ENCODE data around the gene TNRC6C. TPM values are rescaled to one million over a fixed set of nuclear protein-coding genes. Genes with fewer than 3 reads are reported as not detected.

Gene TNRC6C
- total RNA-seq (10 to 100 TPM; 15.1 to 37.0 (median 30.5) TPM), polyA plus RNA-seq (1 to 10 TPM; 1.7 to 4.5 (median 2.8) TPM)
- long read RNA-seq, donor 1, partial matches to known transcripts, result 13 of 14 reads
- long read RNA-seq, donor 1, other reads (novel, unspliced or antisense), result 0 of 14 reads
- long read RNA-seq, donor 2, result 0 reads

GRCh38 chr17:77957857-77958715 is at the start of gene TNRC6C:
TNRC6C (plus strand) TSS chr17:77958703; CDS start chr17:78004207, 45,504 bp downstream.
- Histone ChIP-seq H3K36me3 (no peaks in the 10 kb centered on the region), H3K27ac (peak within 1 kb of the TSS; percentile 65 to 97 (median 82)), H3K4me1 (peaks cover 18 to 55% (median 47%) of the 10 kb centered on the region in 6 donors), H3K27me3 (replicated peaks in 1 of 7) (peaks cover 0 to 37% (median 0%) of the 10 kb centered on the region in 7 donors), H3K9me3 (no peaks in the 10 kb centered on the region), H3K4me3 (peak within 1 kb of the TSS; percentile 58 to 97 (median 75))
- TF ChIP-seq POLR2A (IDR thresholded peaks at IDR 0.05) (peak; percentile 100), CTCF (IDR thresholded peaks at IDR 0.05 in 8 of 11, conservative IDR thresholded peaks at IDR 0.05 in 3 of 11) (peak in 6 of 11 experiments; percentile 18 to 62 (median 48)), POLR2AphosphoS5 (IDR thresholded peaks at IDR 0.05) (peak; percentile 100)
- intact Hi-C loops (cut with DNase I; ENCODE audit: low total_unique reads), result no loop called here
- WGBS, 5 donors, result 0 to 7% (median 1%) methylated on average over 48 to 105 of the region's 105 CpGs
- DNase-seq, result peak; percentile 100

- Histone ChIP-seq H3K27me3 (replicated peaks in 1 of 7) (peaks cover 0 to 89% (median 11%) of the 10 kb centered on the region in 7 donors), H3K4me3 (no peak overlapping the region), H3K4me1 (no peaks in the 10 kb centered on the region), H3K27ac (no peak overlapping the region), H3K36me3 (no peaks in the 10 kb centered on the region), H3K9me3 (no peaks in the 10 kb centered on the region)
- WGBS, 5 donors, result 67 to 88% (median 80%) methylated on average over 19 of the region's 19 CpGs
- DNase-seq, result peak; percentile 53
- TF ChIP-seq POLR2AphosphoS5 (IDR thresholded peaks at IDR 0.05) (no peak), CTCF (IDR thresholded peaks at IDR 0.05 in 8 of 11, conservative IDR thresholded peaks at IDR 0.05 in 3 of 11) (no peak), POLR2A (IDR thresholded peaks at IDR 0.05) (no peak)
- intact Hi-C loops (cut with DNase I; ENCODE audit: low total_unique reads), result no loop called here
These were observed 49.3 kb upstream of the TNRC6C start for GRCh38 chr17:77909236-77909635.

GRCh38 chr17:77909816-77910215 is 48.7 kb upstream of the TNRC6C start:
- no peak overlapping the region for H3K4me3 ChIP-seq
- no peak for TF ChIP-seq POLR2AphosphoS5 (IDR thresholded peaks at IDR 0.05)
- TF ChIP-seq CTCF (IDR thresholded peaks at IDR 0.05 in 8 of 11, conservative IDR thresholded peaks at IDR 0.05 in 3 of 11), result no peak
- TF ChIP-seq POLR2A (IDR thresholded peaks at IDR 0.05), result no peak
- H3K27ac ChIP-seq, result no peak overlapping the region
- H3K4me1 ChIP-seq, result peaks cover 0 to 3% (median 0%) of the 10 kb centered on the region in 6 donors
- WGBS, 5 donors, result 87 to 94% (median 88%) methylated on average over 13 of the region's 13 CpGs
- no peaks in the 10 kb centered on the region for H3K9me3 ChIP-seq
- peaks cover 0 to 93% (median 17%) of the 10 kb centered on the region in 7 donors for H3K27me3 ChIP-seq (replicated peaks in 1 of 7)
- intact Hi-C loops (cut with DNase I; ENCODE audit: low total_unique reads), result no loop called here
- no peaks in the 10 kb centered on the region for H3K36me3 ChIP-seq
- no peak for DNase-seq

Data from spleen (tissue), 13 donors.